Ramos (cell line): Measurements from ENCODE around the gene OGFRL1.
"Not testable (repeated sequence)": the region's sequence is repeated elsewhere in the genome, so short reads cannot be mapped to it uniquely, and the experiment has no call there.

ENCODE experiments used
- in situ Hi-C: fragments of 300-500 bp; cut with MboI; formaldehyde crosslinking; loops from one replicate; pipeline ENCODE4 v1.14.3; 2022; ENCODE audit warnings: low sequenced_read_pairs; ENCODE audit not compliant: unreplicated experiment

The OGFRL1 gene

DNA sequence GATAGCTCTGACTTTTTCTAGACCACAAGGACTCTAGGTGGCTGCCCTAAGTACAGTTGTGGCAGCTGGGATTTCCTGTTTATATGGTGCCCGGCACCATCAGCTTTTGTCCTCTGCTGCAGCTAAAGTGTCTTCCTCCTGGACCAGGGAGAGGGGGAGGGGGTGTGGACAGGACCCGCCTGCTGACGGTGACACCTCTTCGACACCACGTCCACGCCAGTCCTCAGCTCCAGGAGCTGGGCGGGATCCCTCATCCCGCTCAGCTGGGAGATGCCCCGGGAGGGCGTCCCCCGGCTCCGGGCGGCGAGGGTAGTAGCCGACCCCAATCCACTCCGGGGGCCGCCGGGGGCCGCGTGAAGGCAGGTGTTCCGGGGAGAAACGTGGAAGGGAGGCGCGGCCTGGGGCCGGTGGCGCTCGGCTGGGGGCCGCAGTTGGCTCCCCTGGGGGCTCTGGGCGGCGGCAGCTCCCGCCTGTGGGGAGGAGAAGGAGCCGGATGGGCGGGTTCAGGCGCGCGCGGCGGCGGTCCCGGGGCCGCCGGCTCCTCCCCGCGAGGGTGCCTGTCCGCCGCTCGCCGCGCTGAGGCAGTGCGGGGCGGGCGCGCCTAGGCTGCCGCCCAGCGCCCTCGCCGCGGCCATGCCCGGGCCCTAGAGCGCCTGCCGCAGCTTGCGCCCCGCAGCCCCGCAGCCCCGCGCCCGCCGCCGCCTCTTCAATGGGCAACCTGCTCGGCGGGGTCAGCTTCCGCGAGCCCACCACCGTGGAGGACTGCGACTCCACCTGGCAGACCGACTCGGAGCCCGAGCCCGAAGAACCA lies at the start of gene OGFRL1:
OGFRL1 (plus strand) TSS at position 584 of the 811 bp plus-strand sequence; CDS start at position 710, 126 bp downstream.
- in situ Hi-C loops: no loop called here

GRCh38 chr6:71239694-71240093 lies 48.9 kb upstream of the OGFRL1 start:
- in situ Hi-C loops: no loop called here

DNA sequence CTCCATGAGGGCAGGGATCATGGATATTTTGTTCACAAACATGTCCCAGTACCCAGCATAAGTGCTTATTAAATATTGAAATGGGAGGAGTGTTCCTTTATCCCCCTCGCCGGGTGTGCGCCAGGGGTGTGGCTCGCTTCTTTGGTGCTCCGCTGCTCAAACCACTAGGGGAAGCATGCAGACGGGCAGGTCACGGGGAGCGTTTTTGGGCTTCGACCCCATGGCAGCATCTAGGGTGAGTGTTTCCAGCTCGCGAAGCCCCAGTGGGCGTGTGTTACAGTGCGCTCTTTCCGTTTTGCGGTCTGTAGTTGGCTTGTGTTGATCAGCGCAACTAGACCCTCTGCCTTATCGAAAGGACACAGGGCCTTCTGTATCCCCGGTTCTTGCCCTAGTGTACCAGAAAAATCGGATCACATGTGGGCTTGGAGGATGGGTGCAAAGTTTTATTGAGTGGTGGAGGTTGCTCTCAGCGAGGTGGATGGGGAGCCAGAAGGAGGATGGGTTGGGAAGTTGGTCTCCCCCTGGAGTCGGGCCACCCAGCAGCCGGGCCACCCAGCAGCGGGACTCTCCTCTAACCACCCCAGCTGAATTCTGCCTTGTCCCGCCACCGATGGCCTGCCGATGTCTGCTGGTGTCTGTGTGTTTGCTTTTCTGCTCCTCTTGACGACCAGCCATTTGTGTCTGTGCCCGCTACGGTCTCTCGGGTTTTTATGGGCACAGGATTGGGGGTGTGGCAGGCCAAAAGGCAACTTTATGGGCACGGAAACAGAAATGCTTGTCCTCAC lies 43.2 kb upstream of the OGFRL1 start:
- in situ Hi-C loops: no loop called here

DNA sequence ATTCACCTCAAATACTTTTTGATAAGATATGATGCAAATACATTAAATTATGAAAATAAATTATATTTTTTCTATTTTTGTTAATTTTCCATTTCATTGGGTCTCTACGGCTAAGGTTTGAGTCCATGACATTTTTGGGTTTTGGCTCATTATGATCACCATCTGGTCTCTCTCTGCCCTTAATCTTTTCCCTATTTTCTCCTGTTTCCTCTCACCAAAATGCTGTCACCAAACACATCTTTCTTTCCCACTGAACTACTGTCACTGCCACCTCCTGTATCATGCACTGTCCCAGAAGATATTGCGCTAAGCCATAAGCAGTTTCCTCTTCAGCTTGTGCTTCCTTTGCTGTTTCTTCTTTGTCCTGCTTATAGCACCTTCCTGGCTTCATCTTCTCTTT lies 42.0 kb upstream of the OGFRL1 start:
- in situ Hi-C loops: no loop called here

DNA sequence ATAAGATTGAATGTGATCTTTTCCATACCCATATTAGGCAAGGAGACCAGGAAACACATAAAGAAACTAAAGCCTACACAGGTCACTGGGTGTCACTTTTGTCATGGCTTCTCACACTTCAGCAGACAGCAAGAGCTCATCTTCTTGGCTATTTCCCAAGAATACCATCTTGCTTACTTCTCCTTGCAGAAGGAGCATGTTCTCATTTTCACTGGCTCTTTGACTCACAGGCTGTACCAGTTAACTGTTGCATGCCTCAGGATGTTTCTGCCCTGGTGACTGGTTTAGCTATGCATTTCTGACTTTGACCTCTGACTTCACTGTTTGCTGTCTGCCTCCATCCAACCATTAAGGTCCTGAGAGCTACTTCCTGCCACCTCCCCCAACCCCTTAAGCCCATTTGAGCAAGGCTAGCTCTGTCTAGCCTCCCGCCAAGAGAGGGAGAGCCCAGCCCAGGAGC lies 40.3 kb upstream of the OGFRL1 start:
- in situ Hi-C loops: no loop called here

GRCh38 chr6:71248878-71249544 lies 39.6 kb upstream of the OGFRL1 start:
- in situ Hi-C loops: no loop called here

DNA sequence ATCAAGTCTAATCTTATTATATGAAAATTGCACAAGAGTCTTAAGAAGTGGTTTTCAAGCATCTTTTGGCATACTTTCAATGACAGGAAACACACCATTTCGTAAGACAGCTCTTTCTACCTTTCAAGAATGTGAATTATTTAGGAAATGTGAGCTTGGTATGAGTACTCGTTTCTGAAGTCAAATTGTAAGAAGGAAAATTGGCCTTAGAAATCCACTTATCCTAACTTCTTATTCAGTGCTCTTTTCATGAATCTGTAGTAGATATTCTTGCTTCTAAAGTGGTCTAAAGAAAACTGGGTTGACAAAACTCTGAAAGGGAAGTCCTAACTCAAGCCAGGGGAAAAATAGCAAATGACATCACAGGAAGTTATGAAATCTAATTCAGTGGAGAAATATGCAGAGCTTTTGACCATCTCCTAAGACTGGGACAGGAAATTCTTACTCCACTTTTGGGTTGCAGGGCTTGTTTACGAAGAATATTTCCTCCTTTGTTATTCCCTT lies 38.5 kb upstream of the OGFRL1 start:
- in situ Hi-C loops: no loop called here

GRCh38 chr6:71252410-71252809 lies 36.2 kb upstream of the OGFRL1 start:
- in situ Hi-C loops: no loop called here

DNA sequence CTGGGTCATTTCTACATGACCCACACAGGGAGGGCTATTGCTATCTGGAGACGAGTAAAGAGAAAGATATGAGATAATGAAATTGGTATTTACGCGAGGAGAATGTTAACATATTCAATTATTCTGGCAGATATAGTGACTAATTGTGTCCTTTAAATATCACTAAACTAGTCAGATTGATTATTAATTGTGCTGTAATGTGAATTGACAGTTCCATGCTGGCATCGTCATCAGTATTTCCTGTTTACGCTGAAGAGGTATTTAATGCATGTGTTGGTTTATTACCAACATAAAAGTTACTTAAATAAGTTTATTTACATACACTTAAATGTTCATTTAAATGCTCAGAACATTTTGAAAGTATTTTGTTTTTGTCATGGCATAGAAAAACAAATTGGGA lies 35.7 kb upstream of the OGFRL1 start:
- in situ Hi-C loops: no loop called here

DNA sequence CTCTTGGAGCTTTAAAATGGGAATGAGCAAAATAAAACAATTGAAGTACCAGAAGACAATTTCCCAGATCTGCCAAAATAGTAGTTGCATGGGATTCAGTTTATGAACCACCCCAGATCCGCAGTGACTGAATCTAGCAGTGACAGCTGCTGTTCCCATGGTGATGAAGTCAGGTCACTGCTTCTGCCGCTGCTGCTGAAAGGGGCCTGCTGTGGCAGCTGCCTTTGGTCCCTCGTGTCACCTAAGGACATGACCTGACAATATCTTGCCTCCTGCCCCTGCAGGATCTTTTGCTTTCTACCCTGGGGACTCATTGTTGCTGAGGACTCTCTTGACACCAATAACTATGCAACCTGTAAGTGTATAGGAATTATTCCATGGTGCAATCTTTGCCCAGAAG lies 34.3 kb upstream of the OGFRL1 start:
- in situ Hi-C loops: no loop called here

DNA sequence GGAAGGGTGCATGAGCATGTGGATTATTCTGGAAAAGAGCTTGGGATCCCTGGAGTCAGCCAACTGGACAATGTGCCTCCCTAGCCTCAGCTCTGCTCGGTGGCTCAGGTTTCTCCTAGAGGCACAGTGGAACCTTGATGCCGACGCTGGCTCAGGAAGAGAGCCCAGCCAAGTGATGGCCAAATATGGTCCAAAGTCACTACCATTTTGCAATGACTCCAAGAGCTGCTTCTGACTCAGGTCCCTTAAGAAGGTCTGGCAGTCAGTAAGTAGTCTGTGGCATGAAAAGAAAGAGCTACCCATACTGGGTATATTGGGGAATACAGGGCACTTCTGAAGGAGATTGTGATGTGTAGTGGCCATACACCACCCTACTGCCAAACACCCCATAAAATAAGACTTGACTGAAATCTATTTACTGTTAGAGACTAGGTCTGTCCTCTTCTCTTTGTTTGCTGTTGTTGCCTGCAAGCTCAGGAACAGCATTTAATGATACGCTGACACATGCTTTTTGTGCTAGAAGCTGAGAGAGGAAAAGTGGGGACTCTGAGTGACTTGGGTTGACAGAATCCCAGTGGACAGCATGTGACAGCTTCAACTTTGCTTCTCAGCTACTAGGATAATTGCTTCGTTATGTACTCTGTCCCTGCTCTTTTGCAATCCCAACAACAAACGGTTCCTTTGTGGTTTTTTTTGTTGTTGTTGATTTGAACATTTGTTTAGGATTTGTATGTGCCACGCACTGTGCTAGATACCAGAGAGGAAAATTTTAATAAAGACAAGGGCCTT lies 30.3 kb upstream of the OGFRL1 start:
- in situ Hi-C loops: no loop called here

GRCh38 chr6:71259888-71260604 lies 28.6 kb upstream of the OGFRL1 start:
- in situ Hi-C loops: no loop called here

DNA sequence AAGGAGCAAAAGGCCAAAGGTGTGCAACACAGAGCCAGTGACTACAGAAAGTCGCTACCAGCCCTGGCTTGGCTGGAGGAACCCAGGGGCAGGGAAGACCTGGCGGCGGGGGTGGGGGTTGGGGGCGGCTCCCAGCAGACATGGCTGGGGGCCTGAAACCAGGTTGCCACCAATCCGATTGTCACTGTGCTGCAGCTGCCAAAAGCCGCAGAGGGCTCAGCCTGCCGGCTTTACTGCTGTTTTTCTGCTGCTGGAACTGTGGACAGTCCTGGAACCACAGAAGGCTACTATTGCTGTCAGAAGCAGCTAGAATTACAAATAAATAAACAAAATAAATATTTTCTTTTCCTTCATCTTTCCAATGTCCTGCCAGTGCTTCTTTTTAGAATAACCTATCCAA lies 25.7 kb upstream of the OGFRL1 start:
- in situ Hi-C loops: no loop called here

- in situ Hi-C loops: not testable (repeated sequence)
Observed at GRCh38 chr6:71266392-71266791, 22.2 kb upstream of the OGFRL1 start.

GRCh38 chr6:71268735-71269437 lies 19.7 kb upstream of the OGFRL1 start:
- in situ Hi-C loops: no loop called here

- in situ Hi-C loops: no loop called here
Observed at GRCh38 chr6:71277926-71278600, 10.5 kb upstream of the OGFRL1 start.

GRCh38 chr6:71279321-71279720 lies 9.3 kb upstream of the OGFRL1 start:
- in situ Hi-C loops: no loop called here

DNA sequence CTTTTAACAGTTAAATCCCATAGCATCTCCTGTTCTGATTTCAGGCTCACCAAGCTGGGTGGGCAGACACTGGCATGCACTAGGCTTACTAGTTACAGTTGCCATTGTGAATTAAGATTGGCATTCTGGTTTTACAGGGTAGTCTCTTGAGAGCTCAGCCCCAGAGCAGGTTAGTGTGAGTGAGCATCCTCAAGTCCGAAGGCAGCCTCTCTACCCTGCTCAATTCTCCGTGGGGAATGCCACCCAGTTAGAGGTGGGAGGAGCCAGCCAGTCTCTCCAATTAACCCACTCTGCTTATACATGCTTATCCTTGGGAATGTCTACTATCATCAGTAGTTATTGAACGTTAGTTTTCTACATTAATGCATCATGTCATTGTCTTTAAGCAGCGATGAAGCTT lies 8.9 kb upstream of the OGFRL1 start:
- in situ Hi-C loops: no loop called here
